K562 (cell line): Measurements from ENCODE around the gene B4GALT5. TPM values are rescaled to one million over a fixed set of nuclear protein-coding genes. Genes with fewer than 3 reads are reported as not detected.
A peak's percentile ranks its signal among the peaks of the same experiment; 100 is the strongest.

Source experiments
- CLOCK ChIP-seq: fragments of 250-450 bp; sonication (Bioruptor Pico); IDR thresholded peaks from 2 replicates; pipeline ENCODE4 v1.4.0; 2020; ENCODE audit warnings: mild to moderate bottlenecking, moderate library complexity, borderline replicate concordance
- FOXA3 ChIP-seq, 2 experiments: fragments of 450-650 bp in 1 of 2; sonication (generic) in 1 of 2; formaldehyde crosslinking; IDR thresholded peaks in 1 of 2; conservative IDR thresholded peaks in 1 of 2; 2 replicates each; pipeline versions ENCODE4 v1.4.0 to v1.8.0; 2020 to 2022; ENCODE audit warnings: mild to moderate bottlenecking in 2 of 2, missing genetic modification reagents in 1 of 2
- L3MBTL2 ChIP-seq: fragments of 450-650 bp; IDR thresholded peaks from 2 replicates; pipeline ENCODE4 v1.6.1; 2016; ENCODE audit warnings: mild to moderate bottlenecking, moderate library complexity
- MTA1 ChIP-seq: fragments of 450-650 bp; IDR thresholded peaks from 2 replicates; pipeline ENCODE4 v1.6.1; 2017; ENCODE audit warnings: borderline replicate concordance
- NFYB ChIP-seq: IDR thresholded peaks from 2 replicates; pipeline ENCODE4 v1.6.1; 2011; ENCODE audit warnings: mild to moderate bottlenecking, moderate library complexity; ENCODE audit not compliant: insufficient read length; ENCODE audit errors: extremely low read depth
- REST ChIP-seq, 2 experiments: fragments of 450-650 bp; formaldehyde crosslinking in 1 of 2; IDR thresholded peaks; 2 replicates each; pipeline versions ENCODE4 v1.4.0 to v1.6.1; 2014 to 2020; ENCODE audit warnings: mild to moderate bottlenecking in 2 of 2, borderline replicate concordance in 1 of 2, low read depth in 1 of 2
- SNIP1 ChIP-seq: fragments of 450-650 bp; IDR thresholded peaks from 2 replicates; pipeline ENCODE4 v1.7.1; 2017; ENCODE audit warnings: low read depth, mild to moderate bottlenecking
- U2AF2 ChIP-seq: fragments of 200-400 bp; formaldehyde crosslinking; optimal IDR thresholded peaks from 2 replicates; pipeline ENCODE3; 2017; ENCODE audit warnings: low read depth, mild to moderate bottlenecking, low read length
- VEZF1 ChIP-seq: fragments of 200-800 bp; sonication (Bioruptor generic); IDR thresholded peaks from 2 replicates; pipeline ENCODE4 v1.6.1; 2017; ENCODE audit warnings: missing genetic modification characterization, missing compliant biosample characterization
- ZC3H8 ChIP-seq: fragments of 450-650 bp; IDR thresholded peaks from 2 replicates; pipeline ENCODE4 v1.6.1; 2017
- ZNF324 ChIP-seq: fragments of 250-450 bp; sonication (Bioruptor Pico); IDR thresholded peaks from 2 replicates; pipeline ENCODE4 v1.4.0; 2020; ENCODE audit warnings: mild to moderate bottlenecking
- polyA plus RNA-seq, 8 experiments: library from polyadenylated mRNA; depleted of rRNA in 4 of 8; stranded (reverse) in 5 of 8; unstranded in 3 of 8; fragments of >200 nt; fragmentation: Nextera tagmentation in 2 of 8; fragmentation: Illumina TruSeq in 1 of 8; extraction: Ambion mirVana in 2 of 8; extraction: Trizol in 1 of 8; gene quantifications; 2 replicates each; pipeline versions ENCODE4 v1.2.1 to v1.2.3, GENCODE V29; 2011 to 2014; ENCODE audit warnings: inconsistent platforms in 1 of 8, missing spikeins in 1 of 8
- total RNA-seq, 7 experiments: library from RNA; depleted of rRNA in 6 of 7; stranded (reverse); fragments of >200 nt in 6 of 7; fragmentation: Illumina TruSeq in 2 of 7; extraction: Trizol in 2 of 7; gene quantifications; 2 replicates each; pipeline versions ENCODE4 v1.2.1 to v1.2.3, GENCODE V29; 2011 to 2021; ENCODE audit warnings: low replicate concordance in 1 of 7
- TF ChIP-seq, protein P1 (sequence below): IDR thresholded peaks from 2 replicates; pipeline ENCODE4 v1.6.1; 2012; ENCODE audit warnings: low read depth, low read length, improper control_type of control experiment, borderline replicate concordance

B4GALT5 gene
- total and polyA plus RNA-seq, 9 of the 15 experiments (the other 6 are each of a cell fraction or from before 2014, with no cell fraction given) = 8.5 to 32.6 (median 23.4) TPM

DNA sequence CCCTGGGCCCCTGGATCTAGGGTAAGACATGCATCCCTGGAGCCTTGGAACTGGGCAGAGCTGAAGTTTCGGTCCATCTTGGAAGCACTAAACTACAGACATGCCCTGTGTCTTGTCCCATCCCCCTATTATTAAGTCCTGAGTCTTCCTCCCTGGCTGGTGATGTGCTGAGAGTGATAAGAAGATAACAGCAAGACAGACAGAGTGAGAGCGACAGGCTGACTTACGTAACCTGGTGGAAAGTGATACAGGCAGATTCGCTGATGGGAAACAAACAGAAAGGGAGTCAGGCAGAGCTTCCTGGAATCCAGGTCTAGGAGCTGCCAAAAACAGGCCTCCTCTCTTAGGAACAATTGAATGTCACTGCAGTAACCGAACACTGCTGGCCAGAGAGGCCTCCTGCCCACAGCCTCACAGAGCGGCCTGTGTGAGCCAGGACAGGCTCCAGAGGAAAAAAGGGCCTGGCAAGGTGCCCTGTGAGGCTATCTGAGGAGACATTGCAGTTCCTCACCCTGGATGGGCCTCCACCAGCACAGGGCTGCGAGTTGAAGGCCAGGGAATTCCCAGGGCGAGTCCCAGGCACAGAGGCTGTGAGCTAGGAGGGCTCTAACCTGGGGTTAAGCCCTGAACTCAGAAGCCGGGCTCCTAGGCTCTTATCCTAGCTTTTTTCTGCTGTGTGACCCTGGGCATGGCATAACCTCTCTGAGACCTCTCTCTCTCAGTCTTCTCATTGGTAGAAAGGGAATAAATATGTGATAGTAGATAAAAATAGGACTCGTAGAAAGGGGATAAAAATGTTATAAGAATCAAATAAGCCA, 34.2 kb upstream of the B4GALT5 start (continued):
- TF ChIP-seq REST (IDR thresholded peaks at IDR 0.05; ENCODE audit: borderline replicate concordance) = no peak
- no peak for TF ChIP-seq REST (CRISPR knock-in tag; IDR thresholded peaks at IDR 0.05; ENCODE audit: low read depth)
- TF ChIP-seq, protein P1, sequence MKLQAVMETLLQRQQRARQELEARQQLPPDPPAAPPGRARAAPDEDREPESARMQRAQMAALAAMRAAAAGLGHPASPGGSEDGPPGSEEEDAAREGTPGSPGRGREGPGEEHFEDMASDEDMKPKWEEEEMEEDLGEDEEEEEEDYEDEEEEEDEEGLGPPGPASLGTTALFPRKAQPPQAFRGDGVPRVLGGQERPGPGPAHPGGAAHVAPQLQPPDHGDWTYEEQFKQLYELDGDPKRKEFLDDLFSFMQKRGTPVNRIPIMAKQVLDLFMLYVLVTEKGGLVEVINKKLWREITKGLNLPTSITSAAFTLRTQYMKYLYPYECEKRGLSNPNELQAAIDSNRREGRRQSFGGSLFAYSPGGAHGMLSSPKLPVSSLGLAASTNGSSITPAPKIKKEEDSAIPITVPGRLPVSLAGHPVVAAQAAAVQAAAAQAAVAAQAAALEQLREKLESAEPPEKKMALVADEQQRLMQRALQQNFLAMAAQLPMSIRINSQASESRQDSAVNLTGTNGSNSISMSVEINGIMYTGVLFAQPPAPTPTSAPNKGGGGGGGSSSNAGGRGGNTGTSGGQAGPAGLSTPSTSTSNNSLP = no peak
- TF ChIP-seq L3MBTL2 = no peak; the same call in 1 of the 2 replicates
- no peak for TF ChIP-seq VEZF1
- TF ChIP-seq NFYB = no peak
- TF ChIP-seq U2AF2 = no peak
- TF ChIP-seq SNIP1 = no peak
- TF ChIP-seq ZNF324 (CRISPR knock-in tag) = no peak
- TF ChIP-seq MTA1 = peak; percentile 68; the same call in 1 of the 2 replicates
- TF ChIP-seq ZC3H8 = no peak
- TF ChIP-seq FOXA3 (CRISPR knock-in tag; conservative IDR thresholded peaks at IDR 0.05 in 1 of 2, IDR thresholded peaks at IDR 0.05 in 1 of 2) = no peak
- TF ChIP-seq CLOCK (CRISPR knock-in tag) = no peak
